HG03460 (cell line): ENCODE results near the gene PRF1.

Source experiments
- ATAC-seq: cut with Tn5 transposase; IDR thresholded peaks from one replicate; pipeline ENCODE4 v1.9.1; 2021; ENCODE audit not compliant: unreplicated experiment

PRF1 gene

GRCh38 chr10:70561558-70561957 lies 41.0 kb downstream of the PRF1 start:
- ATAC-seq = no peak

- no peak for ATAC-seq
Observed at GRCh38 chr10:70561070-70561469, 41.5 kb downstream of the PRF1 start.

- no peak for ATAC-seq
Observed at GRCh38 chr10:70560511-70560941, 42.0 kb downstream of the PRF1 start.

GRCh38 chr10:70559861-70560260 lies 42.7 kb downstream of the PRF1 start:
- ATAC-seq = no peak

GRCh38 chr10:70558871-70559810 lies 43.4 kb downstream of the PRF1 start:
- ATAC-seq = peak; percentile 59

GRCh38 chr10:70558295-70558694 lies 44.2 kb downstream of the PRF1 start:
- no peak for ATAC-seq

GRCh38 chr10:70557876-70558275 lies 44.7 kb downstream of the PRF1 start:
- no peak for ATAC-seq

GRCh38 chr10:70557086-70557845 lies 45.3 kb downstream of the PRF1 start:
- no peak for ATAC-seq

GRCh38 chr10:70555371-70555770 lies 47.2 kb downstream of the PRF1 start:
- no peak for ATAC-seq

GRCh38 chr10:70552586-70552985 lies 50.0 kb downstream of the PRF1 start:
- no peak for ATAC-seq

GRCh38 chr10:70551971-70552422 lies 50.5 kb downstream of the PRF1 start:
- no peak for ATAC-seq

- no peak for ATAC-seq
Observed at GRCh38 chr10:70551466-70551865, 51.1 kb downstream of the PRF1 start.

- no peak for ATAC-seq
Observed at GRCh38 chr10:70550459-70550858, 52.1 kb downstream of the PRF1 start.

- ATAC-seq = no peak
Observed at GRCh38 chr10:70549962-70550458, 52.5 kb downstream of the PRF1 start.

GRCh38 chr10:70549351-70549961 lies 53.1 kb downstream of the PRF1 start:
- ATAC-seq = no peak
